ENCODE measurements around the gene BSX. TPM values are rescaled to one million over a fixed set of nuclear protein-coding genes. Genes with fewer than 3 reads are reported as not detected.

Gene BSX
- total RNA-seq, 2 experiments from 2014 or later = not detected

DNA sequence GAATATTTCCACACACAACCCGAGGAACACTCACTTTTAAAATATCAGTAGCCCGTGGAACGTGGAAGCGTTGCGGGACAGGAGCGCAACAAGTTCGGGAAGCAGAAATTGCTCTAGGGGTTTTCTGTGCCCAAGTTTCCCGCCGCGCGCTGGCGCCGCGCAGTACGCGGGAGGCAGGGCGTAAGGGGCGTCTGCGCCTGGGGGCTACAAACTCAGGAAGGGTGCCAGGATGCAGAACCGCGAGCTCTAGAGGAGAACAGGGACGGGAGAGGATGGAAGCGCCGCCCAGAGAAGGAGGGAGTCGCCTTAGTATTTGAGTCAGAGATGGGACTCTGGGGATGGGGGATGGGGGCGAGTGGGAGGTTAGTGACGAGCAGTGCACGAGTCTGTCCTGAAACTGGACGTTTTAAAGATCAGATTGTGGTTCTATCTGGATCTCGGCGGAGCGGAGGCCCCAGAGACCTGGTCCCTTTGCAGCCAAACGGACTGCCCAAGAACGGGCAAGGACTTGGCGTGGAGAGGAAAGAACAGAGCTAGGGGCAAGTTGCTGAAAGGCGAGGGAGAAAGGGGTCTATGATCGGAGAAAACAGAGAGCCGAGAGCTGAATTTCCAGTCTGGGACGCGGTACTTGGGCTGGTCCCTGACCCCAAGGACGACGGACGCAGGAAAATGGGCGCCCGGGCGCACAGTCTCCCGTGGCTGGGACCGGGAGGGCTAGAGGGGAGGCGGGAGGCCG lies 4.7 kb downstream of the BSX start:
- ATAC-seq (ENCODE audit: poor library complexity) = no peak
- Histone ChIP-seq H3K27me3 (ENCODE audit: control insufficient read depth in 1 of 2, insufficient read depth in 2 of 2, low read length in 2 of 2) (peaks cover 76 to 87% of the 10 kb centered on the region in 2 experiments), H3K36me3 (ENCODE audit: insufficient read depth, low read length) (no peaks in the 10 kb centered on the region), H3K4me1 (ENCODE audit: insufficient read depth, low read length) (peaks cover 20% of the 10 kb centered on the region), H3K27ac (ENCODE audit: low read depth in 1 of 2, low read length in 2 of 2) (no peak overlapping the region), H3K9me3 (ENCODE audit: control insufficient read depth in 1 of 2, insufficient read depth in 1 of 2, low read length in 2 of 2) (peaks cover 0 to 46% of the 10 kb centered on the region in 2 experiments), H3K4me3 (ENCODE audit: low read length) (no peak overlapping the region)
- TF ChIP-seq CTCF (IDR thresholded peaks at IDR 0.05) = no peak
- CTCF ChIA-PET = no interaction called here
- POLR2A ChIA-PET = no interaction called here
- Mint-ChIP-seq H3K36me3 (ENCODE audit: low read depth) (no peaks in the 10 kb centered on the region), H3K27ac (no peak overlapping the region), H3K4me3 (no peak overlapping the region), H3K4me1 (ENCODE audit: low read depth) (peaks cover 43% of the 10 kb centered on the region), H3K27me3 (peaks cover 93% of the 10 kb centered on the region), H3K9me3 (no peaks in the 10 kb centered on the region)
- intact Hi-C loops (cut with DNase I, micrococcal nuclease) = no loop called here
- no peak for DNase-seq

- Mint-ChIP-seq H3K4me3 (no peak overlapping the region), H3K36me3 (ENCODE audit: low read depth) (no peaks in the 10 kb centered on the region), H3K4me1 (ENCODE audit: low read depth) (peaks cover 38% of the 10 kb centered on the region), H3K27me3 (peaks cover 88% of the 10 kb centered on the region), H3K9me3 (no peaks in the 10 kb centered on the region), H3K27ac (no peak overlapping the region)
- ATAC-seq (ENCODE audit: poor library complexity) (no peak), DNase-seq (no peak)
- Histone ChIP-seq H3K4me3 (ENCODE audit: low read length) (no peak overlapping the region), H3K36me3 (ENCODE audit: insufficient read depth, low read length) (no peaks in the 10 kb centered on the region), H3K27me3 (ENCODE audit: control insufficient read depth in 1 of 2, insufficient read depth in 2 of 2, low read length in 2 of 2) (peaks cover 69 to 82% of the 10 kb centered on the region in 2 experiments), H3K4me1 (ENCODE audit: insufficient read depth, low read length) (peaks cover 14% of the 10 kb centered on the region), H3K27ac (ENCODE audit: low read depth in 1 of 2, low read length in 2 of 2) (no peak overlapping the region), H3K9me3 (ENCODE audit: control insufficient read depth in 1 of 2, insufficient read depth in 1 of 2, low read length in 2 of 2) (peaks cover 0 to 39% of the 10 kb centered on the region in 2 experiments)
- POLR2A ChIA-PET = no interaction called here
- intact Hi-C loops (cut with DNase I, micrococcal nuclease) = no loop called here
- TF ChIP-seq CTCF (IDR thresholded peaks at IDR 0.05) = no peak
- CTCF ChIA-PET = no interaction called here
These were observed 5.4 kb downstream of the BSX start for GRCh38 chr11:122976061-122976733.

DNA sequence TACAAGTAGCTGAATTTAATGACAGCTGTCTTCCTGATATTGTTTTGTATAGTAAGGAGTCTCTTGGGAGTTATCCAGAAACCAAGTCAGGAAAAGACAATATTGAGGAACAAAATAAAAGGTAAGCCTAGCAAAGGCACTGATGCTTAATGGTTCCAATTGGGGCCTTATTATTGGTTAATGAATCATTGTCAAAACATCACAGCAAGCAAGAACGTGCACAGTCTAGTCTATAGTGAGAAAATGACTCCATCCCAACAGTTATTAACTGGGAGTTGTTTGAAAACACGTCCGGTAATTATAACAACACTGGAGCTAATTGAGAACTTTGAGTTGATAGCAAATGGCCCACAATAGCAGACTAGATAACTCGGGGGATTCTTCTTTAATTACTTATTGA lies 17.7 kb downstream of the BSX start:
- ChIA-PET CTCF (no interaction called here), POLR2A (no interaction called here)
- Mint-ChIP-seq H3K27ac (no peak overlapping the region), H3K36me3 (ENCODE audit: low read depth) (peaks cover 7% of the 10 kb centered on the region), H3K4me1 (ENCODE audit: low read depth) (no peaks in the 10 kb centered on the region), H3K9me3 (peaks cover 6% of the 10 kb centered on the region), H3K27me3 (peaks cover 40% of the 10 kb centered on the region), H3K4me3 (no peak overlapping the region)
- H3K9me3 ChIP-seq (ENCODE audit: control insufficient read depth in 1 of 2, insufficient read depth in 1 of 2, low read length in 2 of 2) = no peaks in the 10 kb centered on the region
- H3K27ac ChIP-seq (ENCODE audit: low read depth in 1 of 2, low read length in 2 of 2) = no peak overlapping the region
- no peak for DNase-seq
- no peak overlapping the region for H3K4me3 ChIP-seq (ENCODE audit: low read length)
- no peak for TF ChIP-seq CTCF (IDR thresholded peaks at IDR 0.05)
- H3K4me1 ChIP-seq (ENCODE audit: insufficient read depth, low read length) = no peaks in the 10 kb centered on the region
- ATAC-seq (ENCODE audit: poor library complexity) = no peak
- intact Hi-C loops (cut with DNase I, micrococcal nuclease) = no loop called here
- no peaks in the 10 kb centered on the region for H3K36me3 ChIP-seq (ENCODE audit: insufficient read depth, low read length)
- peaks cover 6 to 9% of the 10 kb centered on the region in 2 experiments for H3K27me3 ChIP-seq (ENCODE audit: control insufficient read depth in 1 of 2, insufficient read depth in 2 of 2, low read length in 2 of 2)

Data from CD4-positive, alpha-beta T cell (primary cell).